ENCODE data around the gene SETD1B.
A peak's percentile ranks its signal among the peaks of the same experiment; 100 is the strongest.

DNA sequence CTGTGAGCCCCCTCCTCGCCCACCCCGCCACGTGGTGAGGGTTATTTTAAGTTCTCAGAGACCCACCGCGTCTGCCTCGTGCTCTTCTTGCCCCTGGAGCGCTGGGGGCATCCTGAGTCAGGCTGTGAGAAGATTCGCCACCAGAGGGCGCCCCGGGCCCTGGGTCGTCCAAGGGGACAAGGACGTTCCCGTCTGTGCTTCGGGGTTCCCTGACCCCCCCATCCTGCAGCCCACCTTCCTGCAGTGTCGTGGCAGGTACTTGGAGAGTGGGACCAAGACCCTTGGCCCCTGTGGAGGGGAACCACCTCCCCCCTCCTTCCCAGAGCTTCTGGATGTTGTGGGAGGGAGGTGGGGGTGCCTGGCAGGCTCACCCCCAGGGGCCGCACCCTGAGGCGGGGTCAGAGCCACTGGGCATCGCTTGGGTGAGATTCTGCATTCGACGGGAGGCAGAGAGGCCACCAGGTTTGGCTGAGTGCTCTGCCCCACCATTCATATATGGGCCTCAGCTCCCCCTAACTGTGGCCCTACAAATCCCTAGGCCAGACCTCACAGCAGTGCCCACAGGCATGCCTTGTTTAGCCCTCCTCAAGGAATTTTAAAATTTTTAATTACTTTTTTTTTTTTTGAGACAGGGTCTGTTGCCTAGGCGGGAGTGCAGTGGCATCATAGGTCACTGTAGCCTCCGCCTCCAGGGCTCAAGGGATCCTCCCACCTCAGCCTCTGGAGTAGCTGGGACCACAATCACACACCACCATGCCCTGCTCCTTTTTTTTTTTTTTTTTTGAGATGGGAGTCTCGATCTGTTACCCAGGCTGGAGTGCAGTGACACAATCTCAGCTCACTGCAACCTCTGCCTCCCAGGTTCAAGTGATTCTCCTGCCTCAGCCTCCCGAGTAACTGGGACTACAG lies 27.4 kb upstream of the SETD1B start:
- TF ChIP-seq POLR2A (IDR thresholded peaks at IDR 0.05) (no peak), CTCF (IDR thresholded peaks at IDR 0.05) (peak; percentile 61 to 88), POLR2AphosphoS5 (IDR thresholded peaks at IDR 0.05) (no peak), EP300 (IDR thresholded peaks at IDR 0.05) (no peak)

All from suprapubic skin (tissue), 4 donors.